MM.1S (cell line): ENCODE results near the gene CDC37L1.

Experiments used
- DNase-seq: peaks from one replicate; pipeline ENCODE4 v3.0.0-alpha.2; 2015
- H2AFZ ChIP-seq: fragments of 300-600 bp; sonication (generic); 2 replicates; pipeline ENCODE4 v1.6.0; 2016; ENCODE audit warnings: antibody characterized with exemption, low read length
- H3F3A ChIP-seq: fragments of 300-600 bp; sonication (generic); 2 replicates; pipeline ENCODE4 v1.6.1; 2016; ENCODE audit warnings: mild to moderate bottlenecking, antibody characterized with exemption, low read length, moderate library complexity, mixed read lengths; ENCODE audit not compliant: insufficient read depth
- H3K27ac ChIP-seq: fragments of 300-600 bp; sonication (generic); 2 replicates; pipeline ENCODE4 v1.5.1; 2016; ENCODE audit warnings: mild to moderate bottlenecking, low read length
- H3K27me3 ChIP-seq: fragments of 300-600 bp; sonication (generic); replicated peaks from 2 replicates; pipeline ENCODE4 v1.6.0; 2016; ENCODE audit warnings: low read length; ENCODE audit not compliant: insufficient read depth
- H3K36me3 ChIP-seq: fragments of 300-600 bp; sonication (generic); replicated peaks from 2 replicates; pipeline ENCODE4 v1.6.1; 2016; ENCODE audit warnings: mild to moderate bottlenecking, low read length, mixed read lengths; ENCODE audit not compliant: insufficient read depth
- H3K4me1 ChIP-seq: fragments of 300-600 bp; sonication (generic); 2 replicates; pipeline ENCODE4 v1.6.1; 2016; ENCODE audit warnings: low read length, mixed read lengths
- H3K4me2 ChIP-seq: fragments of 300-600 bp; sonication (generic); 2 replicates; pipeline ENCODE4 v1.6.0; 2016; ENCODE audit warnings: low read depth, low read length
- H3K4me3 ChIP-seq: fragments of 300-600 bp; sonication (generic); 2 replicates; pipeline ENCODE4 v1.5.1; 2016; ENCODE audit warnings: low read length, mixed read lengths
- H3K79me2 ChIP-seq: fragments of 300-600 bp; sonication (generic); 2 replicates; pipeline ENCODE4 v1.6.1; 2016; ENCODE audit warnings: mixed run types, low read length, mixed read lengths
- H3K9ac ChIP-seq: fragments of 300-600 bp; sonication (generic); 2 replicates; pipeline ENCODE4 v1.6.1; 2016; ENCODE audit warnings: low read length, mixed read lengths
- H3K9me2 ChIP-seq: fragments of 300-600 bp; sonication (generic); replicated peaks from 2 replicates; pipeline ENCODE4 v1.6.1; 2016; ENCODE audit warnings: mild to moderate bottlenecking, low read length, mixed read lengths; ENCODE audit not compliant: insufficient read depth
- H3K9me3 ChIP-seq: fragments of 300-600 bp; sonication (generic); replicated peaks from 2 replicates; pipeline ENCODE4 v1.6.1; 2016; ENCODE audit warnings: mild to moderate bottlenecking, low read length, mixed read lengths; ENCODE audit not compliant: insufficient read depth
- H4K20me1 ChIP-seq: fragments of 300-600 bp; sonication (generic); 2 replicates; pipeline ENCODE4 v1.6.1; 2016; ENCODE audit warnings: mild to moderate bottlenecking, low read length, moderate library complexity, mixed read lengths; ENCODE audit not compliant: insufficient read depth
- CTCF ChIP-seq: fragments of 300-600 bp; sonication (generic); IDR thresholded peaks from 2 replicates; pipeline ENCODE4 v1.5.1; 2016; ENCODE audit warnings: antibody characterized with exemption, low read length, mixed read lengths
- EZH2 ChIP-seq: fragments of 300-600 bp; sonication (generic); optimal IDR thresholded peaks from 2 replicates; pipeline ENCODE3; 2017; ENCODE audit warnings: low read depth, mild to moderate bottlenecking, antibody characterized with exemption, low read length, mixed read lengths
- EZH2phosphoT487 ChIP-seq: fragments of 300-600 bp; sonication (generic); IDR thresholded peaks from 2 replicates; pipeline ENCODE4 v1.6.1; 2018; ENCODE audit warnings: antibody characterized with exemption, low read length

The CDC37L1 gene

GRCh38 chr9:4666042-4666699 is 13.2 kb upstream of the CDC37L1 start, which contains the start of gene SPATA6L:
Gene SPATA6L, minus strand, starts transcription at chr9:4666480. Its CDS starts 230 bp downstream, at chr9:4666250.
- no peaks in the 10 kb centered on the region for H3K36me3 ChIP-seq
- 0 out of 2 replicates have a peak, but pooled peaks have one; percentile 10 for TF ChIP-seq CTCF
- TF ChIP-seq EZH2 = no peak
- H3K4me2 ChIP-seq = peak within 1 kb of the TSS; percentile 89
- H3F3A ChIP-seq = peaks cover 15% of the 10 kb centered on the region
- no peaks in the 10 kb centered on the region for H4K20me1 ChIP-seq
- H3K9me3 ChIP-seq = no peaks in the 10 kb centered on the region
- H3K79me2 ChIP-seq = no peaks in the 10 kb centered on the region
- H3K4me1 ChIP-seq = peaks cover 21% of the 10 kb centered on the region
- no peaks in the 10 kb centered on the region for H3K27me3 ChIP-seq
- peak within 1 kb of the TSS; percentile 61 for H3K4me3 ChIP-seq
- peak within 1 kb of the TSS; percentile 24; the same call in 1 of the 2 replicates for H3K9ac ChIP-seq
- no peak for DNase-seq
- H2AFZ ChIP-seq = peak within 1 kb of the TSS; percentile 86
- H3K9me2 ChIP-seq = no peaks in the 10 kb centered on the region
- no peak within 1 kb of the TSS for H3K27ac ChIP-seq

DNA sequence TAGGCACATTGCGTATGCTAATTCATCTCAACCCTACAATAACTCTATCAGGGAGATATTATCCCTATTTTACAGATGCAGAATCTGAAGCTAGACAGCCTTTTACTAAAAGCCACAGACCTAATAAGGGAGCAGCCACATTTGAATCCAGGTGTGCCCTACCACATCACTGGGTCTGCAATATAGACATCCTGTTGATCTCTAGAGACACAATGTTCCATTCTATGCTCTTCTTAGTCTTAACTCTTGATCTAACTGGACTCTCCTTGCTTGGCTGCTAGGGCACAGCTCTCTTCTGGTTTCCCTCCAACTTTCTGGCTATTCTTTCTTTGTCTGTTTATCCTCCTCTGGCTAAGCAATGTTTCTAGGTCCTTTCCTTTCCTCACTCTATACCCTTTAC is 11.7 kb upstream of the CDC37L1 start:
- Histone ChIP-seq H3K9me3 (no peaks in the 10 kb centered on the region), H3K27me3 (no peaks in the 10 kb centered on the region), H3K4me1 (peaks cover 19% of the 10 kb centered on the region), H2AFZ (no peak overlapping the region), H3K4me3 (no peak overlapping the region), H3K4me2 (no peak overlapping the region), H3K9me2 (no peaks in the 10 kb centered on the region), H3F3A (peaks cover 8% of the 10 kb centered on the region; the same call in 1 of the 2 replicates), H3K9ac (no peak overlapping the region), H3K36me3 (no peaks in the 10 kb centered on the region), H4K20me1 (no peaks in the 10 kb centered on the region), H3K79me2 (no peaks in the 10 kb centered on the region), H3K27ac (no peak overlapping the region)
- no peak for TF ChIP-seq CTCF
- TF ChIP-seq EZH2phosphoT487 = no peak
- no peak for TF ChIP-seq EZH2
- no peak for DNase-seq

- H3K9me3 ChIP-seq = no peaks in the 10 kb centered on the region
Measured at GRCh38 chr9:4668604-4669003, 10.8 kb upstream of the CDC37L1 start.

More at GRCh38 chr9:4668604-4669003, 10.8 kb upstream of the CDC37L1 start:
- H3F3A ChIP-seq = peaks cover under 1% of the 10 kb centered on the region; the same call in 1 of the 2 replicates
- no peaks in the 10 kb centered on the region for H3K36me3 ChIP-seq
- H3K4me3 ChIP-seq = no peak overlapping the region
- no peaks in the 10 kb centered on the region for H3K79me2 ChIP-seq
- H3K27ac ChIP-seq = no peak overlapping the region
- H3K4me1 ChIP-seq = peaks cover 12% of the 10 kb centered on the region; the same call in 1 of the 2 replicates
- TF ChIP-seq CTCF = no peak
- no peak for TF ChIP-seq EZH2
- no peak for TF ChIP-seq EZH2phosphoT487
- no peak overlapping the region for H3K9ac ChIP-seq
- H3K27me3 ChIP-seq = no peaks in the 10 kb centered on the region
- no peak for DNase-seq
- H3K4me2 ChIP-seq = no peak overlapping the region
- no peak overlapping the region for H2AFZ ChIP-seq
- H3K9me2 ChIP-seq = no peaks in the 10 kb centered on the region
- no peaks in the 10 kb centered on the region for H4K20me1 ChIP-seq
